Activated CD8-positive, alpha-beta memory T cell treated with anti-CD3 and anti-CD28 coated beads for 1 hour (primary cell): ENCODE results near the gene MAP2K5.

Experiments
- DNase-seq, 2 donors: peaks; one replicate each; pipeline ENCODE4 v3.0.0-alpha.2; 2020; ENCODE audit warnings: low read depth in 1 of 2; ENCODE audit errors: extremely low read depth in 1 of 2

Gene MAP2K5

DNA sequence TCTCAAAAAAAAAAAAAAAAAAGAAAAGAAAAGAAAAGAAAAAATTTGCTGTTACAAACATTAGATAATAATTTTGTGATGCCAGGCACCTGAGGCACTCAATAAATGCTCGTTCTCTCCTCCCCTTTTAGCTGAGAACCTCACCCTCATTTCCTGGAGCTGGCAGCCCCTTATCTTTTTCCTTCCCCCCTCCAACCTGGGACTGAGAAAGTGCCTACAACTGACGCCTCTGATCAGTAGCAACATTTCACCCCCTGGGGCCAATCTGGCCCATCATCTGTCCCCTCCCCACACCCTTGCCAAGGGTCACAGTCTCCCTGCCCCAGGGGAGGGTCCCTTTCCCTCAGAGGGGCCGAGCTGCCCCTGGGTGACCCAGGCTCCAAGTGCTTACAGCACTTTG lies 309.9 kb downstream of the MAP2K5 start:
- DNase-seq, result no peak

DNA sequence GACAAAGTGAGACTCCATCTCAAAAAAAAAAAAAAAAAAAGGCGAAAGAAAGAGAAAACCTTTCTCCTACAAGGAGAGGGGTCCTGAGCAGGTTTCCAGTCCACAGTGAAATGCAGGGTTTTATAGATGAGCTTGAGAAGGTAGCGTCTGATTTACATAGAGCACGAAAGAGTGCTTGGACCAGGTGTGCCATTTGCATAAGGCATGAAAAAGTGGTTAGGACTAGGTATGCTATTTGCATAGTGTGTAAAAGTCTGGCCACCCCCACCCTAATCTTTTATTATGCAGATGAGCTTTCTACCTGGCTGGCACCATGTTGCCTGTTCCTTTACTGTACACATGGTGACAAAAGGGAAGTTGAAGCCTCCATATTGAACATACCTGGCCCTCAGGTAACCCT lies 311.0 kb downstream of the MAP2K5 start:
- DNase-seq, result no peak

- DNase-seq, result no peak
Measured at GRCh38 chr15:67854358-67854757, 311.9 kb downstream of the MAP2K5 start.

DNA sequence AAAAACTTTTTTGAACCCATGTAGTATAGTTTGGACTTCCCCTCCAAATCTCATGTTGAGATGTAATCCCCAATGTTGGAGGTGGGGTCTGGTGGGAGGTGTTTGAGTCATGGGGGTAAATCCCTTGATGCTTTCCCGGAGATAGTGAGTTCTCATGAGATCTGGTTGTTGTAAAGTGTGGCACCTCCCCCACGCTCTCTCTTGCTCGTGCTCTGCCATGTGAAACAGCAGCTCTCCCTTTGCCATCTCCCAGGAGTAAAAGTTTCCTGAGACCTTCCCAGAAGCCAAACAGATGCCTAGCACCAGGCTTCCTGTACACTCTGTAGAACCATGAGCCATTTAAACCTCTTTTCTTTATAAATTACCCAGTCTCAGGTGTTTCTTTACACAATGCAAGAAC lies 313.3 kb downstream of the MAP2K5 start:
- DNase-seq, result no peak
